Measurements from ENCODE around the gene DBNDD2. TPM values are rescaled to one million over a fixed set of nuclear protein-coding genes. Genes with fewer than 3 reads are reported as not detected.

Gene DBNDD2
- total RNA-seq, 2 experiments from 2014 or later = 13.2 to 15.7 TPM

DNA sequence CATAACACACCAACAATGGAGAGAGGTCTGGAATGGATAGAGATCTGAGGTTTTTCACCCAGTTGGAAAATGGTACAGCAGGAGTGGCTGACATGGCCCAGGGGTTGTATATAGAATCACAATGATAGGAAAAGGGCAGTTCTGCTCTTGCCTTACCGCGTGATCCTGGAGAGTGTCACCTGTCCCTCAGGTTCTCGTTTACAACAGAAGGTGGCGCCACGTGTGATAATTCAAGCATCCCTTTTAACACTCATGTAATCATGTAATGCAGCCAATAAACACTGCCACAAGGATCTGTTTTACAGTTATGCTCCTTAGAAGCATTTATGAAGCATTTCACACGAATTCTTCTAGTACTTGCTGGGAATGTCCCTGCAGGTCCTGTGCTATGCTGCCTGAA is 48.5 kb downstream of the DBNDD2 start:
- TF ChIP-seq, protein P1, sequence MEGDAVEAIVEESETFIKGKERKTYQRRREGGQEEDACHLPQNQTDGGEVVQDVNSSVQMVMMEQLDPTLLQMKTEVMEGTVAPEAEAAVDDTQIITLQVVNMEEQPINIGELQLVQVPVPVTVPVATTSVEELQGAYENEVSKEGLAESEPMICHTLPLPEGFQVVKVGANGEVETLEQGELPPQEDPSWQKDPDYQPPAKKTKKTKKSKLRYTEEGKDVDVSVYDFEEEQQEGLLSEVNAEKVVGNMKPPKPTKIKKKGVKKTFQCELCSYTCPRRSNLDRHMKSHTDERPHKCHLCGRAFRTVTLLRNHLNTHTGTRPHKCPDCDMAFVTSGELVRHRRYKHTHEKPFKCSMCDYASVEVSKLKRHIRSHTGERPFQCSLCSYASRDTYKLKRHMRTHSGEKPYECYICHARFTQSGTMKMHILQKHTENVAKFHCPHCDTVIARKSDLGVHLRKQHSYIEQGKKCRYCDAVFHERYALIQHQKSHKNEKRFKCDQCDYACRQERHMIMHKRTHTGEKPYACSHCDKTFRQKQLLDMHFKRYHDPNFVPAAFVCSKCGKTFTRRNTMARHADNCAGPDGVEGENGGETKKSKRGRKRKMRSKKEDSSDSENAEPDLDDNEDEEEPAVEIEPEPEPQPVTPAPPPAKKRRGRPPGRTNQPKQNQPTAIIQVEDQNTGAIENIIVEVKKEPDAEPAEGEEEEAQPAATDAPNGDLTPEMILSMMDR (IDR thresholded peaks at IDR 0.05) = no peak
- ChIA-PET POLR2A (no interaction called here), CTCF (no interaction called here)
- no peaks in the 10 kb centered on the region for H3K9me3 ChIP-seq (ENCODE audit: control insufficient read depth in 1 of 2, insufficient read depth in 1 of 2, low read length in 2 of 2)
- Mint-ChIP-seq H3K4me1 (ENCODE audit: low read depth) (no peaks in the 10 kb centered on the region), H3K9me3 (no peaks in the 10 kb centered on the region), H3K27me3 (peaks cover 8% of the 10 kb centered on the region), H3K27ac (no peak overlapping the region), H3K36me3 (ENCODE audit: low read depth) (no peaks in the 10 kb centered on the region), H3K4me3 (no peak overlapping the region)
- peak in 4 of 14 experiments; percentile 10 to 45 (median 32) for DNase-seq
- intact Hi-C loops (cut with DNase I, micrococcal nuclease) = loop anchor here (1.0 to 5.0 kb wide), 2 partner anchors 315 to 316 kb away; no protein-coding TSS in a partner anchor
- H3K36me3 ChIP-seq (ENCODE audit: insufficient read depth, low read length) = no peaks in the 10 kb centered on the region
- peak; percentile 32 for ATAC-seq (ENCODE audit: poor library complexity)
- H3K4me3 ChIP-seq (ENCODE audit: low read length) = no peak overlapping the region
- peaks cover 0 to 6% of the 10 kb centered on the region in 2 experiments for H3K27me3 ChIP-seq (ENCODE audit: control insufficient read depth in 1 of 2, insufficient read depth in 2 of 2, low read length in 2 of 2)
- H3K27ac ChIP-seq (ENCODE audit: low read depth in 1 of 2, low read length in 2 of 2) = no peak overlapping the region
- H3K4me1 ChIP-seq (ENCODE audit: insufficient read depth, low read length) = no peaks in the 10 kb centered on the region

DNA sequence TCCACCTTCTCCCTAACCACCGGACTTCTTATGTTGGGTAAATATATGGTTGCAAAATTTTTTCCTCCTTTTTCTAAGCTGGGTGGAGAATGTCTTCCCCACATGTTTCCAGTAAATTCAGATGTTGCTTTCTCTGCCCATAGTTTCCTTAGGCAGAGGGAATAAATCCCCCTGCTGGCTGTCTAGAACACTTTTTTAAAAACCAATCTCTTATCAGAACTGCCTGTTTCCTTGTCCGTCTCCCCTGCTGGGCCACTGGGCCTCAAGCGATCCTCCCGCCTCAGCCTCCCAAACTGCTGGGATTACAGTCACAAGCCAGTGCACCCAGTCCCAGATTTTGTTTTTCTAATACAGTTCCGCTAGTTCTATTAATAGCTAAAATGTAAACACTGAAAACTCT is 51.5 kb downstream of the DBNDD2 start:
- ATAC-seq (ENCODE audit: poor library complexity) (no peak), DNase-seq (no peak)

More for the DNA sequence above, 51.5 kb downstream of the DBNDD2 start:
- H3K27me3 ChIP-seq (ENCODE audit: control insufficient read depth in 1 of 2, insufficient read depth in 2 of 2, low read length in 2 of 2) = no peaks in the 10 kb centered on the region
- Mint-ChIP-seq H3K27ac (no peak overlapping the region), H3K4me1 (ENCODE audit: low read depth) (no peaks in the 10 kb centered on the region), H3K27me3 (no peaks in the 10 kb centered on the region), H3K9me3 (no peaks in the 10 kb centered on the region), H3K4me3 (no peak overlapping the region), H3K36me3 (ENCODE audit: low read depth) (no peaks in the 10 kb centered on the region)
- TF ChIP-seq, protein P1 (IDR thresholded peaks at IDR 0.05) = no peak
- no peak overlapping the region for H3K27ac ChIP-seq (ENCODE audit: low read depth in 1 of 2, low read length in 2 of 2)
- intact Hi-C loops (cut with DNase I, micrococcal nuclease) = loop anchor here in 1 of 2 experiments (5.0 kb wide), 1 partner anchor 313 kb away; no protein-coding TSS in a partner anchor
- no peaks in the 10 kb centered on the region for H3K4me1 ChIP-seq (ENCODE audit: insufficient read depth, low read length)
- no peak overlapping the region for H3K4me3 ChIP-seq (ENCODE audit: low read length)
- H3K36me3 ChIP-seq (ENCODE audit: insufficient read depth, low read length) = no peaks in the 10 kb centered on the region
- H3K9me3 ChIP-seq (ENCODE audit: control insufficient read depth in 1 of 2, insufficient read depth in 1 of 2, low read length in 2 of 2) = no peaks in the 10 kb centered on the region
- ChIA-PET CTCF (interaction anchor here (1.8 kb wide), 1 partner anchor 86 kb away, joined by 4 read pairs; no protein-coding TSS in a partner anchor), POLR2A (no interaction called here)

Small RNAs within 50 kb of the gene (microRNA-seq; reads per million reads assigned to microRNA genes)
- not detected for gene MIR6812 (ENCODE audit: borderline microRNAs expressed, borderline replicate concordance)

Other genes with a start within 250 kb of the DBNDD2 start
- gene PI3, start 233.4 kb upstream of the DBNDD2 start, total RNA-seq = not detected
- gene SEMG1, start 201.3 kb upstream of the DBNDD2 start, total RNA-seq = not detected
- gene SEMG2, start 186.9 kb upstream of the DBNDD2 start, total RNA-seq = not detected
- gene SLPI, start 153.7 kb upstream of the DBNDD2 start, total RNA-seq = not detected
- not detected for gene RBPJL, start 101.4 kb upstream of the DBNDD2 start, total RNA-seq
- gene MATN4, start 100.0 kb upstream of the DBNDD2 start, total RNA-seq = not detected
- 1 to 10 TPM; 1.0 to 1.1 TPM for gene SDC4, start 59.9 kb upstream of the DBNDD2 start, total RNA-seq
- gene SYS1, start 45.1 kb upstream of the DBNDD2 start, total RNA-seq = 100 to 1,000 TPM in 1 of 2 experiments, 10 to 100 TPM in 1; 94.8 to 107 TPM
- under 1 TPM in 1 of 2 experiments, not detected in 1; 0.36 TPM for gene TP53TG5, start 30.0 kb upstream of the DBNDD2 start, total RNA-seq
- gene PIGT, start 7.9 kb downstream of the DBNDD2 start, total RNA-seq = 100 to 1,000 TPM; 157 to 163 TPM
- gene WFDC2, start 61.5 kb downstream of the DBNDD2 start, total RNA-seq = not detected
- gene SPINT3, start 107.3 kb downstream of the DBNDD2 start, total RNA-seq = not detected
- gene WFDC6, start 131.2 kb downstream of the DBNDD2 start, total RNA-seq = not detected
- gene EPPIN, start 139.1 kb downstream of the DBNDD2 start, total RNA-seq = not detected
- gene WFDC8, start 171.0 kb downstream of the DBNDD2 start, total RNA-seq = not detected
- not detected for gene WFDC10A, start 221.4 kb downstream of the DBNDD2 start, total RNA-seq
- gene WFDC9, start 223.0 kb downstream of the DBNDD2 start, total RNA-seq = not detected

Measured in CD4-positive, alpha-beta T cell (primary cell).